ENCODE results near the gene RHBDD1.

- TF ChIP-seq CTCF (IDR thresholded peaks at IDR 0.05), result no peak
- no peak for TF ChIP-seq POLR2A (IDR thresholded peaks at IDR 0.05)
- no peak for TF ChIP-seq POLR2AphosphoS5 (IDR thresholded peaks at IDR 0.05)
Measured at GRCh38 chr2:226798422-226799210, 37.2 kb upstream of the RHBDD1 start.

All from stomach (tissue), 4 donors.